ENCODE results near the gene PADI1. TPM values are rescaled to one million over a fixed set of nuclear protein-coding genes. Genes with fewer than 3 reads are reported as not detected.

PADI1 gene
- total RNA-seq, 4 donors from 2014 or later: not detected

DNA sequence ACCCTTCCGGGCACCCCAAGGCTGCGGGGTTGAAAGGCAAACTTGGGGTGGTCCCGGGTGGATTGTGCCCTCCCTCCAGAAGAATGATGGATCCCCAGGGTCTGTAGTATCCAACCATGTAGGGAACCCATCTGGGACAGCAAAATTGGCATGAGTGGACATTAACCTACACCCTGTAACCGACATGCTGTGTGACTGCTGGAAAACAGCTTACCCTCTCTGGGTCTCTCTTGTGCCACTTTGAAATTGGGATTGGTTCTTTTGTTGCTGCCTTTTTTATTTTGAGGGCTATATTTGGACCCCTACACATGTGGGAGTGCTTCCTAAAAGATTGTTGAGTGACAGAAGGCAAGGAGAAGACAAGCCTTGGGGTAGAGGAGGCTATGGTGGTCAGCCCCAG is 19.5 kb downstream of the PADI1 start:
- TF ChIP-seq CTCF (IDR thresholded peaks at IDR 0.05; ENCODE audit: low read depth): no peak

DNA sequence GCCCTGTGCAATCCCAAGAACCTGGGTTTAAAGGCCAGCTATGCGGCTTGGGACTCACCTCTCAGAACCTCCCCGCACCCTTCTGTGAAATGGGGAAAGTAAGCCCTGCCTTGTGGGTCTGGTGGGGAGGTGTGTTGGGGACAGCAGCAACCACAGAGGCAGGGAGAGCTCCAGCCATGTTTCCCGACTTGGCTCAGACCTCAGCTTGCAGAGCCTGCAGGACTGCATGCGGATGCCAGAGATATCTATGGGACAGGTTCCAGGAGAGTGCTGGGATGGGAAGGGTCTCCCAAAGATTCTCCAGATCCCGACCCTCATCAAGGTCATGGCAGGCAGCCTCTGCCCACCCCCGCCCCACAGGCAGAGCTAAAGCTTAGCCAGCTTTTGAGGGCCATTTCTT is 20.2 kb downstream of the PADI1 start:
- no peak for TF ChIP-seq CTCF (IDR thresholded peaks at IDR 0.05; ENCODE audit: low read depth)

- TF ChIP-seq CTCF (IDR thresholded peaks at IDR 0.05; ENCODE audit: low read depth): no peak
Observed at GRCh38 chr1:17227358-17227915, 22.5 kb downstream of the PADI1 start.

DNA sequence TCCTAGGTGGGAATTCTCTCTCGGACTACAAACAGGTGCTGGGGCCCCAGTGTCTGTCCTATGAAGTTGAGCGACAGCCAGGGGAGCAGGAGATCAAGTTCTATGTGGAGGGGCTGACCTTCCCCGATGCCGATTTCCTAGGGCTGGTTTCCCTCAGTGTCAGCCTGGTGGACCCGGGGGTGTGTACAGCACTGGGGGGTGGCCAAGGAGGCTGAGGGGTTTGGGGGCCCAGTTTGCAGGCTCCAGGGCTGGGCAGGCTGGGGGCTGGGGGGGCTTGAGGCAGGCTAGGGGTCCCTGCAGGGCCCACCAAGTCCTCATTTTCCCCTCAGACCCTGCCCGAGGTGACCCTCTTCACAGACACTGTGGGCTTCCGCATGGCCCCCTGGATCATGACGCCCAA is 23.7 kb downstream of the PADI1 start:
- TF ChIP-seq CTCF (IDR thresholded peaks at IDR 0.05; ENCODE audit: low read depth): no peak

DNA sequence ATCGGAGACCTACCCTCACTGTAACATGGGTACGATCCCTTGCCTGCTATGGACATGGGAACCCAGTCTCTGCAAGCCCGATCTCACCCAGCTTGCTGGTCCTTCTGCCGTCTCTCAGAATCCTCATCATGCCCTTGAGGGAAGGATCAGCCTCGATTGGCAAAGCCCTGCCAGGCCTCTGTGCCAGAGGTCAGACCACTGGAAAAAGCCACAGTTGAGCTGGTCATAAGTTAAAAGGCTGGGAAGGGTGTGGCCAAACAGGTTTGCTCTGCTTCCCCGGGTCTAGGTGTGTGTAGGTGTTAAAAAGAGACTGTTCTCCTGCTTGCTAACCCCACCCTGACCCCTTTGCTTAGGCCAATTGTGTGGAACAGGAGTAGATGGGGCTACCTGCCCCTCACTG is 24.5 kb downstream of the PADI1 start:
- TF ChIP-seq CTCF (IDR thresholded peaks at IDR 0.05; ENCODE audit: low read depth): no peak

GRCh38 chr1:17230106-17230505 is 25.2 kb downstream of the PADI1 start:
- TF ChIP-seq CTCF (IDR thresholded peaks at IDR 0.05; ENCODE audit: low read depth): no peak

DNA sequence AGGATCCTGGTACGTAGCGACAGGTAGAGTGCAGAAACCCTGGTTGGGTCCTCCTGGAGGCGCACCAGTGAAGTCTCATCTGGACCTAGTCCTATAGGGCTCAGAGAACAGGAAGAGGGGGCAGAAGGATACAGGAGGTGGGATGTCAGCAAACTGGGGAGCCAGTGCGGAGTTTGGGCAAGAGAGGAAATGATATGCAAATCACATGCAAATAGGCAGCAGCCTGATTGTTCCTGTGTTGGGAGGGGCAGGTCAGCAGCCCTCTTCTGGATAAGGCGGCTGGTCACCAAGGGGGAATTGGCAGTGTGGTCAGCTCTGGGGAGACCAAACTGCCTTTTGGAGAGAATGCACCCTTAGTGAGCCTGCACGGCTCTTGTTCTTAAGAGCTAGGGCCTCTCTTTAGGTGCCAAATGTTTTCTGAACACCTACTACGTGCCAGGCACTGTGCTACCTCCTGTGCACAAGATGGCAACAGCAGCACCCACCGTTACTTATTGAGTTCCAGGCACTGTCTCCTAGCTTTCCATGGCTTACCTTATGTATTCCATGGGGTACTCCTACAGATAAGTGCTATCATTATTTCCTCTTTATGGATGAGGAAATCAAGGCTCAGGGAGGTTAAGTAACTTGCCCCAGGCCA is 25.9 kb downstream of the PADI1 start:
- TF ChIP-seq CTCF (IDR thresholded peaks at IDR 0.05; ENCODE audit: low read depth): no peak
